Hindlimb muscle (tissue), 1 donor: ENCODE data around the gene MTCP1. TPM values are rescaled to one million over a fixed set of nuclear protein-coding genes. Genes with fewer than 3 reads are reported as not detected.

ENCODE experiments used
- DNase-seq: peaks from one replicate; pipeline ENCODE4 v3.0.0-alpha.2; 2013
- polyA plus RNA-seq: library from polyadenylated mRNA; unstranded; fragments of 120-200 nt; gene quantifications from one replicate; pipeline ENCODE4 v1.2.1, GENCODE V29; 2013; ENCODE audit not compliant: insufficient read length

The MTCP1 gene, protein sequence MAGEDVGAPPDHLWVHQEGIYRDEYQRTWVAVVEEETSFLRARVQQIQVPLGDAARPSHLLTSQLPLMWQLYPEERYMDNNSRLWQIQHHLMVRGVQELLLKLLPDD
- polyA plus RNA-seq, result 14.7 TPM

DNA sequence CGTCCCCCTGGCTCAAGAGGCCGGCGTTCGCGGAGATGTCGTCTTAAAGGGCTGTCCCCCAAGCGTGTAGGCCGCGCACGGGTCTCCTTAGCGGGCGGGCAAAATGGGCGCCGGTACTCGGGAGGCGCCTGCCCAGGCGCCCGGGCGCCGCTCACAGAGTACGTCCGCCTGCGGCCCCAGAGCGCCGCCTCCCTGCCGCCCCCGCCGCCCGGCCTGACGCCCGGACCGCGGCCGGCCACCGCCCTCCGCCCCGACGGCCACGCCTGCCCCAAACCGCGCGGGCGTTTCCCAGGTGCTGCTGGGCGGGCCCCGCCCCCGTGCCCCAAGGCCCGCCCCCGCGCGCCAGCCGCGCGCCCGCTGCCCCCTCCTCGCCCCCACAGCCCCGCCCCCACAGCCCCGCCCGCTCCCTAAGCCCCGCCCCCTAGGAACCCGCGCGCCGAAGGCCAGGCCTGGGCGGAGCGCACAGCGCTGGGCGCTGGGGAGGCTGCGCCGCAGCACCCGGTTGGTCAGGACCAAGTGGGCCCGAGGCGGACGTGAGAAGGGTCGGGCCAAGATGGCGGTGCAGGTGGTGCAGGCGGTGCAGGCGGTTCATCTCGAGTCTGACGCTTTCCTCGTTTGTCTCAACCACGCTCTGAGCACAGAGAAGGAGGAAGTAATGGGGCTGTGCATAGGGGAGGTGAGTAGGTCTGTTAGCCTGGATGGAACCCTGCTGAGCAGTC is at the start of gene MTCP1, which contains the start of the genes BRCC3 and CMC4:
TSS of gene MTCP1 (minus strand) at position 162 of the 719 bp plus-strand sequence. CDS start 5,126 bp downstream, outside the sequence.
TSS of gene BRCC3 (plus strand) at position 534 of the 719 bp plus-strand sequence. CDS start at position 554, 20 bp downstream.
TSS of gene CMC4 (minus strand) at position 162 of the 719 bp plus-strand sequence. CDS start 7,113 bp downstream, outside the sequence.
- DNase-seq, result peak; percentile 81

DNA sequence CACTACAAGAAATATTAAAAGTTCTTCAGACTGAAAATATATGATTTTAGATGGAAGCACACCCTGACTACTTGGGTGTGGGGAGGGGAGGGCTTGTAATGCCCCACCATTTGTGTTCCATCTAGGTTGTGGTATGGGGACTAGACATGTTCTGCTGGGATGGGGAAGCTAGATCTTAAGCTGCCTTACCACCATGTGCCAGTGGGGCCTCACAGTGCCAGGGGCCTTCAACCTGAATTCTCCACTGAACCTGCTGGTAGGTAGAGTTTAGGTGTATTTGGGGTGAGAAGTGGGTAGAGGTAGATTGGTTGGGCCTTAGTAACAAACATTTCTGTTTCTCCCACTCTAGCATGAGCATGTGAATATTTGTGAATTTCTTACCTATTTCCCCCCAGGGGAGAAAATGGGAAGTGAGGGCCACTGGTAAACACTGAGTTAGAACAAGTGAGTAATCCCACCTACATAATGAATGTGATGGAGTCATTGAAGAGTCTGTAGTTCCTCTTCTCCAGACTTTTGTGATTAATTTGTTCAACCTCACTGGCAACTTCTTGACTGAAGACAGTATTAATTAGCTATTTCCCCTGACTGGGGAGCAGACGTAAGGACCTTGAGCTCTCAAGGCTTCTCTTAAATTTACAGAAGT is 44.4 kb upstream of the MTCP1 start:
- no peak for DNase-seq

DNA sequence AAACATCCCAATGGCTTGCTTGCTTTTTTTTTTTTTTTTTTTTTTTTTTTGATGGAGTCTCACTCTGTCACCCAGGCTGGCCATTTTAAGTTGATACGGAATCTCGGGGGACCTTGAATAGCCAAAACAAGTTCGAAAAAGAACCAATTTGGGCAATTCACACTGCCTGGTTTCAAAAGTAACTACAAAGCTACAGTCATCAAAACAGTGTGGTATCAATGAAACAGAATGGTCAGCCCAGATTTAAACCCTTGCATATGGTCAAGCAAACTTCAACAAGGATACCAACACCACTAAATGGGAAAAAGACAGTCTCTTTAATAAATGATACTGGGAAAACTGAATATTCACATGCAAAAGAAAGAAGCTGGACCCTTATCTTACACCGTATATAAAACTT is 42.2 kb upstream of the MTCP1 start:
- no peak for DNase-seq

DNA sequence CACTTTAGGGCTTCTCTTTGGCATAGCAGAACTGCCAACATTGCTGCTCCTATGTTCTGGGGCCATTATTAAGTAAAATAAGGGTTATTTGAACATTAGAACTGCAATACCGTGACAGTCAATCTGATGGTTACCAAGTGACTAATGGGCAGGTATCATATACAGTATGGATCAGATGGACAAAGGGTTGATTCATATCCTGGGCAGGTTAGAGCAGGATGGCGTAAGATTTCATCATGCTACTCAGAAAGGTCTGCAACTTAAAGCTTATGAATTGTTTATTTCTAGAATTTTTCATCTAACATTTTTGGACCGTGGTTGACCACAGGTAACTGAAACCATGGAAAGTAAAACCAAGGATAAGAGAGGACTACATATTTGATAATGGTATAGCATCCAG is 41.2 kb upstream of the MTCP1 start:
- DNase-seq, result no peak

DNA sequence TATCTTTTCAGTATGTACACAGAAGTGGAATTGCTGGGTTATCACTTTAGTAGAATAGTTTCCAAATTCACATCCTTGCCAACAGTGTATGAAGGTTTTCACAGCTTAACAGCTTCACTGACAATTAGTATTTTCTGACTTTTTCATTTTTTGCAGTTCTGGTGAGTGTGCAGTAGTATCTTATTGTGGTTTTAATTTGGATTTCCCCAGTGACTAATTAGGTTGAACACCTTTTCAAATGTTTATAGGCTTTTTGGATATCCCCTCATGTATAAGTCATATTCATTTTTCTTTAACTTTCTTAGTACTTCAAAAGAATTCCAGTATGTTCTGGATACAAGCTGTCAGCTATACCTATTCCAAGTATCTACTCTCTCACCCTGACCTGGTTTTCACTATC is 37.5 kb upstream of the MTCP1 start:
- DNase-seq, result no peak

DNA sequence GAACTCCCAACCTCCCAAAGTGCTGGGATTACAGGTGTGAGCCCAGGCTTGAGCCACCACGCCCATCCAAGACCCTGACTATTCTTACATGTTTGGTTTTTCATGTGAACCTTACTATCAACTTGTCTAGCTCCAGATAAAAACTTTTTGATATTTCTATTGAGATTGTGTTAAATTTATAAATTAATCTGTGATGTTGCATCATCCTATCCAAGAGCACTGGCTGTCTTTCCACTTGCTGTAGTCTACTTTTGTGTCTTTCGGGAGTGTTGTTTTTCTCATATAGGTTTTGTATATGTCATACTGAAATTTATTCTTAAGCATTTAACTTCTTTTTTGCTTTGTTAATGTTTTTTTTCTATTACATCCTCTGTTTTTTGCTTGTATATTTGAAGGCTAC is 35.0 kb upstream of the MTCP1 start:
- DNase-seq, result no peak

DNA sequence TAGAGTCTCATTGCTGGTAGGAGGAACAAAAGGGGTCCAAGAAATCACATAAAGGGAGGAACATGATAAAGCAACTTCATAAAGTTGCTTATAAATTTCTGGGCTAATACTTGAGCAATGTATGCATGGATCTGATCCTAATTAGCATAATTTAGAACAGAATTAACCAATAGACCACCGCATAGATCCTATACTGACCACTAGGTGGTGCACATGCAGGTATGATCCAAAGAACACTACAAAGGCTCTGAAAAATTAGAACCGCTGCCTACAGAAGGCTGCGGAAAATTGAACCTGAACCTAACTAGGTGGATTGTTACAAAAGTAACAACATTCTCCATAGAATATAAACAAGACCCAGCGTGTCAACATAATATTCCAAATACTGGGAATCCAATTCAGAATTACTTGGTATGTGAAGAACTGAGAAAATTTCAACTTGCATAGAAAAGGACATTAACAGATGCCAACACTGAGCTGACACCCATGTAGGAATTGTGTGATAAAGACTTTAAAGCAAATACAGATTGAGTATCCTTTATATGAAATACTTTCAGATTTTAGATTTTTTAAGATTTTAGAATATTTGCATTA is 23.6 kb upstream of the MTCP1 start:
- DNase-seq, result no peak

DNA sequence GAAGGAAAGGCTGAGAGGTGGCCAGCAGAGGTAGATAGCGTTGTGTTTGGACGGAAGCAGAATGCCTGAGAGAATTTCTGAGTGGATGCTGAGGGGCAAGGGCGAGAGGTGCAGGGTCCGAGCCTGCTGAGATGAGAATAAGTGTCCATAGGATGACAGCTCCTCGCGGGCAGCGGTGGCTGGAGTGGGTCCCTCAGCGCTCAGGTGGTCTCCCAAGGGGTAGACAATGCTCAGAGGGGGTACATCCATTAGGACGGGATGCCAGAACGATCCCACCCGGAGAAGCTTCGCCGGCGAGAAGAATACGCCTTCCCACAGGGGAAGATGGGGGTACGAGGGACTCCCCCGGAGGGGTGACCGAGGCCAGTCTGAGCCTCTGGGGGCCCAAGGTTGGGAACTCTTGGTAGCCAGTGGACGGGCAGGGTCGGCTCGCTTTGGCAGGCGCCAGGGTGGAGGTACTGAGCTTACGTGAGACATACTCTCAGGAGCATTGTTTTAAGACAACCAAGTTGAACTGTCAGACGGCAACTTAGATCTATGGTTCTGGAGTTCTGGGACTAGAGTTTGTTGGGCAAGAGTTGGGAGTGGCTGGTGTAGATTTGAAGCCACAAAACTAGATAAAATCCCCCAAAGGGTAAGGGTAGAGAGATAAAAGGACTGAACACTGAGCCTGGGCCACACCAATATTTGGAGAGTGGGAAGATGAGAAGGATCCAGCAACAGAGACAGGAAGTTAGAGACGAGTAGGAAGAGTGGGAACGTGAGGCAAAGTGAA is 16.2 kb upstream of the MTCP1 start:
- no peak for DNase-seq

DNA sequence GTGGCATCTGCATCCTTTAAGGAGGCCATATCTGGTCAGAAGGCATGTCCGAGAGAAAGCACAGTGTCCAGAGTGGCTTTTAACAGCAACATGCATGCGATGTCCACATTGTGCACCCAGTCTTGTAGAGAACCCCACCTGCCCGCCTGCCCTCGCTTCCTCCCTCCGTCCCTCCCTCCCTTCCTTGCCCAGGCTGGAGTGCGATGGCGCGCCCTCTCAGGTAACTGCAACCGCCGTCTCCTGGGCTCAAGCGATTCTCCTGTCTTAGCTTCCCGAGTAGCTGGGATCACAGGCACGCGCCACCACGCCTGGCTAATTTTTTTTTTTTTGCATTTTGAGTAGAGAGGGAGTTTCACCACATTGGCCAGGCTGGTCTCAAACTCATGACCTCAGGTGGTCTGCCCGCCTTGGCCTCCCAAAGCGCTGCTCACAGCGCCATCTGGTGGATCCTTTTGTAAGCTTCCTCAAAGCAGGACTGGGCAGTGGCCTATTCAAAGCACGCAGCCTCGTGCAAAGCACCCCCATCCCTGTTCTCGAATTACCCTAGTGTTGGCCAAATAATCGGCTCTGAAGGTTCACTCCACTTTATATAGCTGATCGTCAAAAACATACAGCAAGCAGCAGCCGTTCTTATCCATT is 15.4 kb upstream of the MTCP1 start:
- DNase-seq, result no peak

DNA sequence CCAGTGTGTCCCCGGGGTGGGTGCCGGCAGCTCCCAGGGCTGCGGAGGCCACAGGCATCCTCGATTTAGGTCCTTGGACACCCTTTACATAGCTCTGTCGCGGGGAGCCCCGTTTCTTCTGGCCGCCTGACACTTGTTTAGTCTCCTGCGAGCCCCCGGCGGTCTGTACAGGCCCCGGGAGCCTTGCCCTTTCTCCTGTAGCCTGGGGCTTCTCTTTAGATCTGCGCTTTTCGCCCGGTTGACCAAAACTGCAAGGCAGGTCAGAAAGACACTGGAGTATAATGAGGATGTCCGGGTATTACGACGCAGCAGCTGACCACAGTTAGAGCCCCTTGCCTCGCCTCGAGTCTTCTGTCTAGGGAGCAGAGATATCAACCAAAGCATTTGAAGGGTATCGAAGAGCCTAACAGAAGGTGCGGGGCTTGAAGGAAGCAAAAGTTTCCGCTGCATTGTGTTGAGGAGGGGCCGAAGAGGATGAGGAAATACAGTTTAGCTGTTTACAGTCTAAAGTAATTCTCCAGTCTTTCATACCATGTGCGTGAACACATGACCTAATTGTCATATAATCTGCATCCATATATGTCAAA is 851 bp upstream of the MTCP1 start:
- no peak for DNase-seq

DNA sequence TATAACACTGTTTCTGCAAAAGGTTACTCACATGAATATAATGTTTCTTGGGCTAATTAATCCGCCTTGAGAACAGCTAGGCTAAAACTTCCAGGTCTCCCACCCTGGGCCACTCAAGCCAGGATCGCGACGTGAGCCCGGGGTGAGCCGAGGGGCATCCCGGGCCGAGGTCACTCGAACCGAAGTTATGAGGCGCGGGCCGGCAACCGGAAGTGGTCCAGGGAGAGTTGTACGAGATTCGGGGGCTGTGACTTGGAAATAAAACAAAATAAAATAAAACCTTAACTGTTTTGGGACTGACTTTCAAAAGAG is 317 bp downstream of the MTCP1 start:
- no peak for DNase-seq

DNA sequence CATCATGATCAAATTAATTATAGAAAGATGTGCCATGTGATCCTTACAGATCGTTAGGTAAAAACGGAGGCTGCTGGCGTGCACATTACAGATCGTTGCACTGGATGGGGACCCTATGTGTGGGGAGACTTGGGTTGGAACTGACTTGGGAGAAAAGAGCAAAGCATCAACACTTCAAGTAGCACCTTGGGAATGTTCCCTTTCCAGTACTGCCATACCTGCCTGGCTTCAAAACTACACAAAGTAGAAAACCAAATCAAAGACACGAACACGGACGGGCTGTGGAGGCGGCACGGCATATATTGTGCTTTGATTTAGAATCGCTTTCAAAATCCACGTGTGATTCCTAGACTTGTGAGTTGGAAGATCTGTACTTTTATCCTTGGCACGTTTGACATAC is 898 bp downstream of the MTCP1 start:
- no peak for DNase-seq

DNA sequence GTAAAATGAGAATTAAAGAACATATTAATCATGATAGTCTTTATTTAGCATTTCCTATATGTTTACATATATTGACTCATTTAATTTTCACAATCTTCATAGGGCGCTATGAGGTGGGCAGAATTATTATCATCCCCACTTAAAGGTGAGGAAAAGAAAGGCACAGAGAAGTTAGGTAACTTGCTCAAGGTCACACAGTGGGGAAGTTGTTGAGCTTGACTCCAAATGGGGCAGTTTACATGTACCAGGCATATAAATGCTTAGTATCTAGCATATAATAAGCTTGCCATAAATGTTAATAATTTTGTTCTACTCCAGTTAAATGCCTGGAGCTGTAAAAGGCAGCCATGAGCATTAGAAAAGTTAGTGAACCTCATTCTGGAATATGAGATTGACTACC is 1.5 kb downstream of the MTCP1 start:
- no peak for DNase-seq

DNA sequence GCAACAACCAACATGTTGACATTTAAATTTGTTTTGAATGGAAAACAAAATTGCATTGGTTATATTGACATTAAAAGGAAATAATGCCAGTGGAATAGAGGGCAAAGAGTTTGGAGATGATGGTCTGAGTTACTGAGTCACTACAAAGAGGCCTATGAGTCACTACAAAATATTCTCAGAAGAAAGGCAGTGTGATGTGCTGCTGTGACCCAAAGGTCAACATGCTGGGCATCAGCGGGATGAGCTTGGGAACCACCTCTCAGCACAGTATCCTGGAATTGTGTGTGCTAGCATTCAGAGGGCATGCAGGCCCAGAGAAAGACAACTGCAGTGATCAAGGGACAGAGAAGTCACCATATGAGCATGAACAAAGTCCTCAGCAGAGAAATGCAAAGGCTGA is 2.8 kb downstream of the MTCP1 start:
- DNase-seq, result no peak

DNA sequence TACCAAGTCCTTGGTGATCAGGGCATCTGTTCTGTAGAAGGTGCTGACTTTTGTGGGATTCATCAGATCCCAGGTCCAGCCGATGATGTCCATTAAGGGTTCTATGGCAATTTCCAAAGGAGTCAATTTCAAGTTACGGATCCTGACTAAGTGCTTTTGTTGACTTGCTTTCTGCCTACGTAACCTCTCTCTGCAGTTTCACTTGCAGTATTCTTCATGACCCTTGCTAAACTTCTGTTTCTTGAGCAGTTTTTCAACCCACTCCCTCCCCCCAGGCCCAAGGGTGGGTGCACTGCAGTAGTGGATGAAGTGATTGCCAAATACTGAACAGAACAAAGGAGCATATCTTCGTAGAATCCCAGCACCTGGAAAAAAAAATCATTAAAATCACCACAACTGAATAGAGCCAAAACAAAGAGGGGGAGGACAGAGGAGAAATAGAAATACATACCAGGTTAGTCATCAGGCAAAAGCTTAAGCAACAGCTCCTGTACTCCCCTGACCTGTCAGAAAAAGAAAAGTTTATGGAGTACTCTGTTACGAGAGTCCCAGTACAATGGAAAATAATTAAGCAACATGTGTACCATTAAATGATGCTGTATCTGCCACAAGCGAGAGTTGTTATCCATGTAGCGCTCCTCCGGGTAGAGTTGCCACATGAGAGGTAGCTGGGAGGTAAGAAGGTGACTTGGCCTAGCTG is 5.8 kb downstream of the MTCP1 start:
- DNase-seq, result no peak

DNA sequence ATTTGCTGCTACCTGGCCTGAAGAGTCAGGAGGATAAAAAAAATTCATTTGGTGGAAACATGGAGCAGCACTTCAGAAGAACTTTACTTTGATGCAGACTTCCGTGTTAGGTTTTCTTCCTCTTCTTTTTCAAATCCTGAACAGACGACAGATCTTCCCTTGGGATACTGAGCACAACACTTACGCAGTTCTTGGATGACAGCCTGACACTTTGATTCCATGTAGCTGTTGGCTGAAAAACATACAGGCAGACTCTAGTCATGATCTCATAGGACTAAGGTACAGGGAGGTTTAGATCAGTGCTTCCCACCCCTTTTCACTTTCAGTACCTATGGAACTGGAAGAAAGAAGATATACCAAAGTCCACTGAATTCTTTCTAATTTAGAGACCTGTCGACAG is 9.2 kb downstream of the MTCP1 start:
- no peak for DNase-seq

DNA sequence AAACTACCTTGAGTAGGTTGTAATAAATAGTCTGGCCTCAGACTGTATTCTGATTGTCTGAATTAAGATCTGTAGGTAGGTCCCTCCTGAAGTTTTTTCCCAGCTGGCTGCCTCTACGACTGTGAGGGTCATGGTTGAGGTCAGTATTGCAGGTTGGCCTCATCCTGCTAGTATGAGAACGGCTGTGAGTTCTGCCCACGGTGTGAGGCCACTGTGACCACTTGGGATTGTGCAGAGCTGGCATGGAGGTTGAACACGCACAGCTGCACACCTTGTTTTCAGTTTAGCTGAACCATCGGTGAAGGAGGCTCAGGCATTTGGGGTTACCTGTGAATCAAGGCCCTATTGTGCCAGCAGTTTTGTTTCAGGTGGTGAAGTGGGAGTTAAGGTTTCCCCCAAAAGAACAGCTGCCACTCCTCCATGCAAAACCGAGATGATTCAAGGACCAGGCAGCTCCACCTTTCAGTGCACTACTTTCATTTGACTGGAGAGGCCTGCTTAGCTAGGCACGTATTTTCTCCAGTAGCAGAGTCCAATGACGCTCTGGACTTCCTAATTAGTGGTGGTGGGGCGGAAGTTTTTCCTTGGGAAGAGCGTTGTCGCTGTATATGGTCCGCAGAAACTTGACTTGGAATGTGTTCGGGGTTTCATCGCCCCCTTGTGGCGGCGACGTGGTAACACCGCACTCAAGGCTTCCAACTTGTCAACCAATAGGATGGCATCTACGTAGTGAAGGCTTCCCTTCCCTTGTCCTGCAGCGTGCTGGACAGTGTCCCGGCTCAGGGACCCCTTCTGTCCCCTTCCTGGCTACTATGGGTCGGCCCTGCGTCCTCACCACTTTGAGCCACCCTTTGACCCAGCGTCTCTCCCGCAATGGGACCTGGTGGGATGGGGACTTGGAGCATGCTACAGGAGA is 13.8 kb downstream of the MTCP1 start:
- DNase-seq, result peak; percentile 73

DNA sequence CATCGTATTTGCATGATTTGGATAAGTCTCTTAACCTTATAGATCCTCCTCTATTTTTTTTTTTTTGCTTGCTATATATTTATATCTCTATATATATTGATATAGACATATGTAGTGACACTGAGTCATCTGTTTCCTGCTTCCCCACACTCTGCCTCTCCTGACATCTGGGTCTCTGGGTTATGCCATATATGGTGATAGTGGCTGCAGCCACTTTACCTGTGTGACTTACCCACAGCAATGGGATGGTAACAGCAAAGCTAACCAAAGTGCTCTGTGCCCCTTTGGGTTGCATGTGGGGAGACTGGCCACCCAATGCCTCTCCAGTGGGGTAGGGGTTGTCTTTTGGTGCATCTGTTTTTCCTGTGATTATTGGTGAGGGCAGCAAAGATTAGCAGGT is 14.5 kb downstream of the MTCP1 start:
- no peak for DNase-seq

DNA sequence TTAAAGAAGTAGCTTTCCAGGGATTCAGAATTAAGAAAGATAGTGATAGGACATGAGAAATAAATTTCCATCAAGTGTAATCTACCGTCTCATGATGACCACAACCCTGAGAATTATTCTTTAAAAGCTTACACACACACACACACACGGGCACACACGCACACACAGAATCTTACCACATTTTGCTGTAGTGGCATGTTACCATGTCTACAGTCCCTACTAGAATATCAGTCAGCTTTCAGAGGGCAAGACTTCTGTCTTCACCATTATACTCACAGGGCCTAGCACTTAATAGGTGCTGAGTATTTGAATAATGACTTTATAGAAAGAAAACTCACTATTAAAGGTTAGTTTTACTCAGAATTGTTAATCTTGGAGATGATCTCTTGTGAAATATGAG is 15.4 kb downstream of the MTCP1 start:
- DNase-seq, result no peak

DNA sequence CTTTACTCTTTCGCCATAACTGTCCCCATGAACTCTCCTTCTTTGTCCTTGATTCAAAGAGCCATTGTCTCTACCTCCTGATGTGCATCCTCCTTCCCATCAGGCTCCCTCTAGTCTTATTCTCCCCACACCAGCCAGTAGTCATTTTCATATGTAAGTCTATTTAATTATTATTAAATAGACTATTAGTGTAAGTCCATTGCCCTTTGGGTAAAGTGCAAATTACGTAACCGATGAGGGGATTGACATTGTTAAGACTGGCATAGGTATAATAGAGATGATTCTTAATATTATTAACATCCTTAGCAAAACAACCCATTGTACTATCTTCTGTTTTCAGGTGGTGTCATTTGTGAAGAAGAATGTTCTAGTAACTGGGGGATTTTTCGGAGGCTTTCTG is 16.7 kb downstream of the MTCP1 start:
- no peak for DNase-seq
